B cell (primary cell): ENCODE data around the gene RPL22.

ENCODE experiments used
- CTCF ChIP-seq: fragments of 200-600 bp; IDR thresholded peaks from one replicate; pipeline ENCODE4 v1.8.0; 2022; ENCODE audit warnings: antibody characterized with exemption, mild to moderate bottlenecking
- EZH2 ChIP-seq: IDR thresholded peaks from 2 replicates; pipeline ENCODE4 v1.6.1; 2012; ENCODE audit warnings: borderline replicate concordance, low read depth, mild to moderate bottlenecking, moderate library complexity, low read length; ENCODE audit not compliant: insufficient read depth, poor library complexity, severe bottlenecking

GRCh38 chr1:6185151-6185550 lies 14.2 kb downstream of the RPL22 start:
- no peak for TF ChIP-seq CTCF
- TF ChIP-seq EZH2, result no peak
